ENCODE results near the gene FOXC1. TPM values are rescaled to one million over a fixed set of nuclear protein-coding genes. Genes with fewer than 3 reads are reported as not detected.

Gene FOXC1
- total RNA-seq, 1 donor from 2014 or later: 9.8 TPM

- Histone ChIP-seq H3K27ac (no peak overlapping the region), H3K4me1 (peaks cover 10% of the 10 kb centered on the region), H3K27me3 (no peaks in the 10 kb centered on the region), H3K9me3 (no peaks in the 10 kb centered on the region), H3K36me3 (no peaks in the 10 kb centered on the region), H3K4me3 (no peak overlapping the region)
- DNase-seq (ENCODE audit: extremely low spot score in 2 of 2): no peak
- intact Hi-C loops (cut with DNase I): no loop called here
- TF ChIP-seq POLR2AphosphoS5 (IDR thresholded peaks at IDR 0.05; ENCODE audit: insufficient read depth in 1 of 2, low read depth in 1 of 2) (no peak), CTCF (IDR thresholded peaks at IDR 0.05) (no peak), POLR2A (IDR thresholded peaks at IDR 0.05) (no peak)
These were observed 34.2 kb downstream of the FOXC1 start for GRCh38 chr6:1643830-1644445.

GRCh38 chr6:1644516-1645060, 34.9 kb downstream of the FOXC1 start:
- Histone ChIP-seq H3K27me3 (no peaks in the 10 kb centered on the region), H3K4me3 (no peak overlapping the region), H3K9me3 (no peaks in the 10 kb centered on the region), H3K36me3 (no peaks in the 10 kb centered on the region), H3K4me1 (peaks cover 10% of the 10 kb centered on the region), H3K27ac (no peak overlapping the region)
- no peak for TF ChIP-seq POLR2AphosphoS5 (IDR thresholded peaks at IDR 0.05; ENCODE audit: insufficient read depth in 1 of 2, low read depth in 1 of 2)
- TF ChIP-seq POLR2A (IDR thresholded peaks at IDR 0.05): no peak
- TF ChIP-seq CTCF (IDR thresholded peaks at IDR 0.05): no peak
- intact Hi-C loops (cut with DNase I): no loop called here
- no peak for DNase-seq (ENCODE audit: extremely low spot score in 2 of 2)

GRCh38 chr6:1645466-1646185, 35.9 kb downstream of the FOXC1 start:
- Histone ChIP-seq H3K4me1 (peaks cover 10% of the 10 kb centered on the region), H3K9me3 (no peaks in the 10 kb centered on the region), H3K27me3 (no peaks in the 10 kb centered on the region), H3K4me3 (no peak overlapping the region), H3K36me3 (no peaks in the 10 kb centered on the region), H3K27ac (no peak overlapping the region)
- DNase-seq (ENCODE audit: extremely low spot score in 2 of 2): no peak
- intact Hi-C loops (cut with DNase I): no loop called here
- TF ChIP-seq POLR2AphosphoS5 (IDR thresholded peaks at IDR 0.05; ENCODE audit: insufficient read depth in 1 of 2, low read depth in 1 of 2) (no peak), CTCF (IDR thresholded peaks at IDR 0.05) (no peak), POLR2A (IDR thresholded peaks at IDR 0.05) (no peak)

GRCh38 chr6:1651362-1651761, 41.6 kb downstream of the FOXC1 start:
- DNase-seq (ENCODE audit: extremely low spot score in 2 of 2): no peak
- TF ChIP-seq POLR2AphosphoS5 (IDR thresholded peaks at IDR 0.05; ENCODE audit: insufficient read depth in 1 of 2, low read depth in 1 of 2) (no peak), CTCF (IDR thresholded peaks at IDR 0.05) (no peak), POLR2A (IDR thresholded peaks at IDR 0.05) (no peak)
- no peaks in the 10 kb centered on the region for H3K4me1 ChIP-seq
- no peak overlapping the region for H3K4me3 ChIP-seq
- H3K27ac ChIP-seq: no peak overlapping the region
- H3K9me3 ChIP-seq: no peaks in the 10 kb centered on the region
- H3K27me3 ChIP-seq: no peaks in the 10 kb centered on the region
- intact Hi-C loops (cut with DNase I): no loop called here
- no peaks in the 10 kb centered on the region for H3K36me3 ChIP-seq

GRCh38 chr6:1652842-1653241, 43.1 kb downstream of the FOXC1 start:
- no peaks in the 10 kb centered on the region for H3K9me3 ChIP-seq
- intact Hi-C loops (cut with DNase I): no loop called here
- H3K4me1 ChIP-seq: no peaks in the 10 kb centered on the region
- H3K4me3 ChIP-seq: no peak overlapping the region
- no peak for DNase-seq (ENCODE audit: extremely low spot score in 2 of 2)
- no peak overlapping the region for H3K27ac ChIP-seq
- TF ChIP-seq POLR2AphosphoS5 (IDR thresholded peaks at IDR 0.05; ENCODE audit: insufficient read depth in 1 of 2, low read depth in 1 of 2) (no peak), POLR2A (IDR thresholded peaks at IDR 0.05) (no peak), CTCF (IDR thresholded peaks at IDR 0.05) (no peak)
- H3K36me3 ChIP-seq: no peaks in the 10 kb centered on the region
- no peaks in the 10 kb centered on the region for H3K27me3 ChIP-seq

Data from vagina (tissue), 2 donors.